Gastroesophageal sphincter (tissue), 4 donors: ENCODE measurements around the gene PIF1. TPM values are rescaled to one million over a fixed set of nuclear protein-coding genes. Genes with fewer than 3 reads are reported as not detected.

Experiments used
- ATAC-seq: fragments of 150-250 bp; one replicate; pipeline ENCODE4 v1.9.1; 2016; ENCODE audit warnings: mild to moderate bottlenecking, moderate library complexity
- H3K27ac ChIP-seq, 4 donors: fragments of 200-600 bp; sonication (generic) in 3 of 4; 1 replicate in 3 of 4; 2 replicates in 1 of 4; pipeline ENCODE4 v1.5.1; 2016 to 2019
- H3K27me3 ChIP-seq: fragments of 200-600 bp; sonication (generic); one replicate; pipeline ENCODE4 v1.5.1; 2019
- H3K36me3 ChIP-seq, 2 donors: fragments of 200-600 bp; sonication (generic); one replicate each; pipeline ENCODE4 v1.5.1; 2019; ENCODE audit warnings: control low read depth in 1 of 2
- H3K4me1 ChIP-seq, 3 donors: fragments of 200-600 bp; sonication (generic); 1 replicate in 2 of 3; 2 replicates in 1 of 3; pipeline ENCODE4 v1.5.1; 2016 to 2019; ENCODE audit warnings: control low read depth in 2 of 3
- H3K4me3 ChIP-seq, 2 donors: fragments of 200-600 bp; sonication (generic); one replicate each; pipeline ENCODE4 v1.5.1; 2019; ENCODE audit warnings: mild to moderate bottlenecking in 1 of 2, moderate library complexity in 1 of 2
- H3K9me3 ChIP-seq, 3 donors: fragments of 200-600 bp; sonication (generic); one replicate each; pipeline ENCODE4 v1.5.1; 2017 to 2019; ENCODE audit warnings: control low read depth in 2 of 3
- EP300 ChIP-seq: sonication (generic); formaldehyde crosslinking; IDR thresholded peaks from one replicate; pipeline ENCODE4 v1.6.1; 2017; ENCODE audit warnings: antibody characterized with exemption, mild to moderate bottlenecking
- POLR2A ChIP-seq, 2 donors: fragments of 450-650 bp; IDR thresholded peaks; one replicate each; pipeline ENCODE4 v1.6.1; 2017; ENCODE audit warnings: antibody characterized with exemption in 2 of 2, mild to moderate bottlenecking in 2 of 2, moderate library complexity in 1 of 2
- POLR2AphosphoS5 ChIP-seq: sonication (generic); formaldehyde crosslinking; IDR thresholded peaks from one replicate; pipeline ENCODE4 v1.6.1; 2017; ENCODE audit warnings: antibody characterized with exemption
- WGBS, 2 donors: methylation state at CpG; one replicate each; pipeline ENCODE4 v1.1.5; 2018; ENCODE audit warnings: low coverage in 1 of 2; 5-methylcytosine and 5-hydroxymethylcytosine counted together
- total RNA-seq, 4 donors: library from RNA; depleted of rRNA; stranded (reverse); fragments of >200 nt; gene quantifications; one replicate each; pipeline ENCODE4 v1.1.0, GENCODE V29; 2016
- TF ChIP-seq, protein P1 (sequence below), 4 experiments: fragments of 200-600 bp in 2 of 4; fragments of 450-650 bp in 2 of 4; sonication (generic) in 1 of 4; IDR thresholded peaks; one replicate each; pipeline ENCODE4 v1.5.1; 2017 to 2019; ENCODE audit warnings: antibody characterized with exemption in 4 of 4, mild to moderate bottlenecking in 2 of 4, moderate library complexity in 2 of 4

The PIF1 gene
- total RNA-seq, 4 donors from 2014 or later: 1.6 to 3.4 (median 2.3) TPM

GRCh38 chr15:64813075-64813474 lies 12.4 kb downstream of the PIF1 start:
- H3K4me3 ChIP-seq: no peak overlapping the region
- no peak overlapping the region for H3K27ac ChIP-seq
- no peak for ATAC-seq
- no peaks in the 10 kb centered on the region for H3K27me3 ChIP-seq
- peaks cover 0 to 30% (median 0%) of the 10 kb centered on the region in 3 donors for H3K4me1 ChIP-seq
- no peaks in the 10 kb centered on the region for H3K36me3 ChIP-seq
- TF ChIP-seq POLR2A (IDR thresholded peaks at IDR 0.05): no peak
- TF ChIP-seq, protein P1, sequence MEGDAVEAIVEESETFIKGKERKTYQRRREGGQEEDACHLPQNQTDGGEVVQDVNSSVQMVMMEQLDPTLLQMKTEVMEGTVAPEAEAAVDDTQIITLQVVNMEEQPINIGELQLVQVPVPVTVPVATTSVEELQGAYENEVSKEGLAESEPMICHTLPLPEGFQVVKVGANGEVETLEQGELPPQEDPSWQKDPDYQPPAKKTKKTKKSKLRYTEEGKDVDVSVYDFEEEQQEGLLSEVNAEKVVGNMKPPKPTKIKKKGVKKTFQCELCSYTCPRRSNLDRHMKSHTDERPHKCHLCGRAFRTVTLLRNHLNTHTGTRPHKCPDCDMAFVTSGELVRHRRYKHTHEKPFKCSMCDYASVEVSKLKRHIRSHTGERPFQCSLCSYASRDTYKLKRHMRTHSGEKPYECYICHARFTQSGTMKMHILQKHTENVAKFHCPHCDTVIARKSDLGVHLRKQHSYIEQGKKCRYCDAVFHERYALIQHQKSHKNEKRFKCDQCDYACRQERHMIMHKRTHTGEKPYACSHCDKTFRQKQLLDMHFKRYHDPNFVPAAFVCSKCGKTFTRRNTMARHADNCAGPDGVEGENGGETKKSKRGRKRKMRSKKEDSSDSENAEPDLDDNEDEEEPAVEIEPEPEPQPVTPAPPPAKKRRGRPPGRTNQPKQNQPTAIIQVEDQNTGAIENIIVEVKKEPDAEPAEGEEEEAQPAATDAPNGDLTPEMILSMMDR (IDR thresholded peaks at IDR 0.05): no peak
- no peak for TF ChIP-seq POLR2AphosphoS5
- TF ChIP-seq EP300: no peak
- H3K9me3 ChIP-seq: no peaks in the 10 kb centered on the region
- 60 to 91% methylated on average over 2 to 4 of the region's 6 CpGs for WGBS, 2 donors

GRCh38 chr15:64810497-64811326 lies 14.7 kb downstream of the PIF1 start:
- Histone ChIP-seq H3K27ac (peak overlapping the region; percentile 51 to 93 (median 92)), H3K36me3 (no peaks in the 10 kb centered on the region)

DNA sequence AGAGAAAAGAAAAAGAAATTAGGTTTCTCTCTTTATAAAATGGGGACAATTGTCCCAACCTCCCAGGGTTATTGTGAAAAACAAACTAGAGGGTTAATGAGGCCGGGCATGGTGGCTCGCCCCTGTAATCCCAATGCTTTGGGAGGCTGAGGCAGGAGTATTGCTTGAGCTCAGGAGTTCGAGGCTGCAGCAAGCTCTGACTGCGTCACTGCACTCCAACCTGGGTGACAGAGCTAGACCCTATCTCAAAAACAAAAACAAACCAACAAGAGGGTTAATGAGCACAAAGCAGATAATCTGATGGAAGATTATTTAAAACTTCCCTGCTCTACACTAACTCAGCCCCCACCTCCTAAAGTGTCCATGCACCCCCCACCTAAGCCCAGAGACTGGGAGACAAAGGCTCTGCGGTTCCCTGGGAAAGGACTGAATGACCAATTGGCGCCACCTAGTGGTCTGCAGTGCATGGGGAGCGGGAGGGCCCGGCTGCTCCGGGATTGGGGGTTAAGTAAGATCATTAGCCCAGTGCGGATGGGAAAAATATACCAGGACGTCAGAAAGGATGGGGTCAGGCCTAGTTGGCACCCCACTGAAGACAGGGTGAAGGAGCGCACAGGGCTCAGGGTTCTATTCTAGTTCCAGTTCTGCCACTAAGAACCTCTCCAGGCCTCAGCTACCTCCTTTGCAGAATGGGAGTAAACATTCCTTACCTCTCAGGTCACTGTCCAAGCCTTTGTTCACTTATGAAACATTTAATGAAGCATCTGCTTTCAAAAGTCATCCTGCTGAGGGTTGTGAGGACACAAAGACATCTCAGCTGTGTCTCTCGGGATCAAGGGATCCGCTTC lies 15.6 kb downstream of the PIF1 start:
- peak; percentile 84 for ATAC-seq
- H3K4me1 ChIP-seq: peaks cover 0 to 51% (median 5%) of the 10 kb centered on the region in 3 donors
- no peak for TF ChIP-seq POLR2A (IDR thresholded peaks at IDR 0.05)
- TF ChIP-seq, protein P1 (IDR thresholded peaks at IDR 0.05): peak in 3 of 4 experiments; percentile 95 to 97 (median 97)
- TF ChIP-seq EP300: no peak
- peak; percentile 19 for TF ChIP-seq POLR2AphosphoS5

More at GRCh38 chr15:64810497-64811326, 14.7 kb downstream of the PIF1 start:
- H3K4me1 ChIP-seq: peaks cover 0 to 51% (median 5%) of the 10 kb centered on the region in 3 donors
- WGBS, 2 donors: 58% methylated on average over 4 of the region's 6 CpGs; no CpG with 5 or more reads in 1 of the 2 donors
- H3K4me3 ChIP-seq: no peak overlapping the region
- TF ChIP-seq EP300 (no peak), POLR2AphosphoS5 (no peak), POLR2A (IDR thresholded peaks at IDR 0.05) (no peak)
- TF ChIP-seq, protein P1 (IDR thresholded peaks at IDR 0.05): no peak
- no peaks in the 10 kb centered on the region for H3K9me3 ChIP-seq
- H3K27me3 ChIP-seq: no peaks in the 10 kb centered on the region
- no peak for ATAC-seq

DNA sequence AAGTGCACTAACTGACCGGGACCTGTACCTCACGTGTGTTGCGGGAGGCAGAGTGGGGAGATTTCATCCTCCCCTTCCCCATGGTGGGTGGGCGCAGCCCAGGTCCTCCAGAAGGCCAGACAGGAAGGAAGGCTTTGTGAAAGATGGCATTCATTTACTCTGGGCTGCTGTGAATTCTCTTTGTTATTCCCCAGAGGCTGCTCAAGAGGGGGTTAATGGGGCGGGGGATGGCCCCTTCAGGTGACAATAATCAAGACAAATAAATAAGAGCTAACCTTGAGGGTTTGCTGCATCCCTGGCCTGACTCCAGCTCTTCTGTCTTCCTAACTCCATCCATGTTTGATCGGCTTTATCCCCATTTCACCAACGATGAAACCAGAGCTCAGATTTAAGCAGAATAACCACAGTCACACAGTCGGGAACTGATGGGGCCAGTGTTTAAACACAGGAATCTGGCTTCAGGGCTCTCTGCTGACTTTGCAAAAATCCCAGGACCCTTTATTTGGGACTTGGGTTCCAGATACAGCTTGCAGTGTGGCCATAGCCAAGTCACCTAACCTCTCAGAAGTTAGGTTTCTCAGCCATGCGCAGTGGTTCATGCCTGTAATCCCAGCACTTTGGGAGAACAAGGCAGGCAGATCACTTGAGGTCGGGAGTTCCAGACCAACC lies 16.5 kb downstream of the PIF1 start:
- 59 to 75% methylated on average over 3 to 9 of the region's 10 CpGs for WGBS, 2 donors
- no peaks in the 10 kb centered on the region for H3K36me3 ChIP-seq
- H3K27ac ChIP-seq: peak overlapping the region; percentile 92 to 94 (median 93)
- no peaks in the 10 kb centered on the region for H3K27me3 ChIP-seq
- H3K4me1 ChIP-seq: peaks cover 0 to 57% (median 5%) of the 10 kb centered on the region in 3 donors
- no peak overlapping the region for H3K4me3 ChIP-seq
- TF ChIP-seq POLR2AphosphoS5: no peak
- TF ChIP-seq POLR2A (IDR thresholded peaks at IDR 0.05): no peak
- no peak for TF ChIP-seq EP300
- TF ChIP-seq, protein P1 (IDR thresholded peaks at IDR 0.05): no peak
- no peaks in the 10 kb centered on the region for H3K9me3 ChIP-seq
- ATAC-seq: no peak

More for the DNA sequence above, 15.6 kb downstream of the PIF1 start:
- H3K9me3 ChIP-seq: no peaks in the 10 kb centered on the region
- no peaks in the 10 kb centered on the region for H3K36me3 ChIP-seq
- WGBS, 2 donors: 26% methylated on average over 7 of the region's 14 CpGs; no CpG with 5 or more reads in 1 of the 2 donors
- H3K27ac ChIP-seq: peak overlapping the region; percentile 92 to 94 (median 93)
- no peaks in the 10 kb centered on the region for H3K27me3 ChIP-seq
- no peak overlapping the region for H3K4me3 ChIP-seq
